NCI-H2196 (cell line): ENCODE results near the gene JAKMIP1.

Source experiments
- DNase-seq: peaks from one replicate; lab custom pipeline; 2025; ENCODE audit not compliant: unreplicated experiment; lab: John Stamatoyannopoulos, UW

Gene JAKMIP1

DNA sequence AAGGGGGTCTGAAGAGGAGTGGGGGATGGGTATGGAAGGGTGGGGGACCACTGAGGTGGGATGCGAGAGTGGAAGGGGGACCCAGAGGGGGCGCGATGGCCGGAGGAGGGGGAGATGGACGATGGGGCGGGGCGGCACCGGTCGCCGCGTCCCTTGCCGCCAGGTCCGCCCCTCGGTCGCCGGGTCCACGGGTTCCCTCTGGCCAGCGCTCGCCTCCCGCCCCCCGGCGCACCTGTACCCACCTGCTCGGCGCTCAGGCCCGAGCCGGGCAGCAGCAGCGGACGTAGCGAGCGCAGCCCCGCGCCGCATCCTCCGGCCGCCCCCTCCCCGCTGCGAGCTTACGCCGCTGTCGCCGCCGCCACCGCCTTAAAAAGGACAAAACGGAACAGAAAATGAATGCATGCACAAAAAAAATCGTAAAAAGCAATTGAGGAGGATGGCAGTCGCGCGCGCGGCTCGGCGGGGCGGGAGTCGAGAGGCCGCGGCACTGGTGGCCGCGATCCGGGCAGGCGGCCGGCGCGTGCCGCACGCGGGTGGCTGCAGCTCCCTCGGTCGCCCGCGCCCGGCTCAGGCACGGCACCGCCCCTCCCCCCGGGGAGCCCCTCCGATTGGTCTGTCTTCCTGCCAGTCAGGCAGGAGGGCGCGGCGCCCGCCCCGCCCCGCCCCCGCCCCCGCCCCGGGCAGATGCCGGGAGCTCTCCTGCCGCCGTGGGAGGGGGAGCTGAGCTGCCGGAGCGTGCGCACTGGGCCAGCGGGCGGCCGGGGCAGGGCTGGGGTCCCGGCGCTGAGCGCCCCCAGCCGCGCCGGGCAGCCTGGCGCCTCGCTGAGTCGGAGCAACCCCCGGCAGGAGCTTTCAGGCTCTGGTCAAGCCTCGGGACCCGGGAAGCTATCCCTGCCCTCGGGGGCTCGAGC lies at the start of gene JAKMIP1:
TSS of gene JAKMIP1 (minus strand) at position 539 of the 911 bp plus-strand sequence. CDS start 87,699 bp downstream, outside the sequence.
- peak; percentile 84 for DNase-seq

DNA sequence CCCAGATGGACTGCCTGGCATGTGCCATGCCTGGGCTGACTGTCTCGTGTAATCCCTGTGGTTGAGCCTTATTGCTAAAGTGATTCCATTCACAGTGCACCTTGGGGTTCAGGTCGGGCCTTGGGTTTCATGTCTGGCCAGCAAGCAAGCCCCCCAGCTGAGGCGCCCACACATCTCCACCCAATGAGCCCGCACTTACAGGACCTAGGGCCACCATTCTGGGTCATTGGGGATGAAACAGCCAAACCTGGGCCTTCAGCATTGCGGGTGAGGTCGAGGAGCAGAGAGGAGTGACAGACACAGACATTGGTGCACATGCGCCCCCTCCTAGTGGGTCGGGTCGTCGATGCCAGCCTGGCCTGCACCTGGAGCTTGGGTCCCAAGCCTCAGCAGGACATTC lies 48.0 kb upstream of the JAKMIP1 start:
- DNase-seq = no peak

DNA sequence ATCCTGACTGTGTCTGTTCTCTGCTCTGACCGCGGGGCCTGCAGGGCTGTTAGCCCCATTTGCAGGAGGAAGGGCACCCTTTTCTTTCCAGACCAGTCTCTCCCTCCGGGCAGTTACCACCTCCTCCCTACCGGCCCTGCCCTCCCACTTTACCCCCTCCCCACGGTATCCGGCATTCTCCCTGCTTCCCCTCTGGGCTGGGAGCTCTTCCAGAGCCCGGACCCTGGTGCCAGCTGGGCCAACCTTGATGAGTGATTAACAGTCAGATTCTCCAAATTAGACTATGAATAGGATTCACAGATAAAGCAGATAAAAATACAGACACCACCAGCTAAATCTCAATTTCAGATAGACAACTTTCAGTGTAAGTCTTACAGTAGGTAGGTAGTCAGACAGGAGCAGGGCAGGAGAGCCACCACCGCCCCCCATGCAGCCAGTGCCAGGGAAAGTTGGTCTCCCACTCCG lies 45.9 kb upstream of the JAKMIP1 start:
- DNase-seq = no peak

DNA sequence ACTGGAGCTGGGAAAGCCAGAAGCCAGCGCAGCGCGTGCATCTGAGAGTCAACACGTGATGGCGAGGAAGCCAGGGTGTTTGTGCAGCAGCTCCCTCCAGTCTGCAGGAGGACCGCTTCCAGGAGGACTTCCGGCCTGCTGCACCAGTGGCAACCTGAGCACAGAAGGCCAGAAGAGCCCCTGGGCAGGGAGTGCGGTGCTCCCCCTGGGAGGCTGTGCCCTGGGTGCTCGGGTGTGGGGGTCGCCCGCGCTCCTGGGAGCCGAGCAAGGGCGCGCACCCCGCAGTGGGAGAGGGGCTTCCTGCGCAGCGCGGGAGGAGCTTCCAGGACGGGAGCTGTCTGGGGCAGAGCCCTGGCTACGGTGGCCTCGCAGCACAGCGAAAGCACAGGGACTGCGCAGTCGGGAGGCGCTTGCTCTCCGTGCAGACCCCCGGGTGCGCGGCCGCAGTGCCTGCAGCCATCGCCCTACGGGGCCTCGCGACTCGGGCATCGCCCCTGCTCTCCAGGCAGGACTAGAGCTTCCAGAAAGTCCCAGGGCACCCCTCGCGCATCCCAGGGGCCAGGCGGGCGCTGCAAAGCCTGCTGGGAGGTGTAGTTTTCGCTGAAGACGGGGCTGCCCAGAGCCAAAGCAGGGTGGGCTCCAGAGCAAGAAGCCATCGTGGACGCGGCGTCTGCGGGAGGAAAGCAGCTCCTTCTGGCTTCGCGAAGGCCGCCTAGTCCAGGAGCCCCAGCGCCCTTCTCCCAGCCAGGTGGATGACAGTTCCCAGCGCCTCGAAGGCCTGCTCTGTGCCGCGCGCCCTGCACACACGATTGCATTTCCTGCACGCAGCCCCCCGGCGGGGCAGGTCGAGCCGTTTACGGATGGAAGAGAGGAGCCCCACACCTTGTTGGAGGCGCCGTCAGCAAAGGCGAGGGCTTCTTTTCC lies 45.2 kb upstream of the JAKMIP1 start:
- DNase-seq = no peak

DNA sequence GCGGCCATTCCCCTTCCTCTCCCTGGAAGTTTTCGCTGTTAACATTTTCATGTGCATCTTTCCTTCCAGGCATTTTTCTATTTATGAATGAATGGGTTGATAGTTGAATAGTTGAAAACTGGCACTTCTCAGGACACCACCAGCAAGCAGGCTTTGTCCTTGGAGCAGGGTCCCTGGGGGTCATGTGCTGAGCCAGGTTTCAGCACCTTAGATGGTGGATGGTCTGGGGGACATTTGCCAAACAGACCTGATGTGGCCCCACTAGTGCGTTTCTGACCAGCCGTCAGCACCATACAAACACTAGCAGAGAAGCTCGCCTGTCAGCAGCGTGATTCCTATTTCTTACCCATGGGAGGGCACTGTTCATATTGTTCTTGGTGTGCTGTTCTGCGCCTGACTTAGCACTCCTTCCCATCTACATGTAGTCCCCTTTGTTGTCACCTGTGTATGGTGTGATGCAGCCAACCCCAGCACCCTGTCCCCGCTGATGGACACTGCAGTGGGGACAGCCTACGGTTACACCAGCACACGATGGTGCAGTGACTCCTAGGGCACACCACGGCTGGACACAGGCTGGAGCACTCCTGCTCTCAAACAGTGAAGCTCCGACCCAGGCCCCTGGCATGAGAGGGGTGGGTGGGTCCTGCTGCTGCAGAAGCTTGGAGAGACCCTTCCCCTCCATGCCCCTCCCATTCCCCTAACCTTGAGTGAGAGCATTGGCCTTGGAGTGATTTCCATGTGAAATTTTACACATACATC lies 42.1 kb upstream of the JAKMIP1 start:
- DNase-seq = no peak

DNA sequence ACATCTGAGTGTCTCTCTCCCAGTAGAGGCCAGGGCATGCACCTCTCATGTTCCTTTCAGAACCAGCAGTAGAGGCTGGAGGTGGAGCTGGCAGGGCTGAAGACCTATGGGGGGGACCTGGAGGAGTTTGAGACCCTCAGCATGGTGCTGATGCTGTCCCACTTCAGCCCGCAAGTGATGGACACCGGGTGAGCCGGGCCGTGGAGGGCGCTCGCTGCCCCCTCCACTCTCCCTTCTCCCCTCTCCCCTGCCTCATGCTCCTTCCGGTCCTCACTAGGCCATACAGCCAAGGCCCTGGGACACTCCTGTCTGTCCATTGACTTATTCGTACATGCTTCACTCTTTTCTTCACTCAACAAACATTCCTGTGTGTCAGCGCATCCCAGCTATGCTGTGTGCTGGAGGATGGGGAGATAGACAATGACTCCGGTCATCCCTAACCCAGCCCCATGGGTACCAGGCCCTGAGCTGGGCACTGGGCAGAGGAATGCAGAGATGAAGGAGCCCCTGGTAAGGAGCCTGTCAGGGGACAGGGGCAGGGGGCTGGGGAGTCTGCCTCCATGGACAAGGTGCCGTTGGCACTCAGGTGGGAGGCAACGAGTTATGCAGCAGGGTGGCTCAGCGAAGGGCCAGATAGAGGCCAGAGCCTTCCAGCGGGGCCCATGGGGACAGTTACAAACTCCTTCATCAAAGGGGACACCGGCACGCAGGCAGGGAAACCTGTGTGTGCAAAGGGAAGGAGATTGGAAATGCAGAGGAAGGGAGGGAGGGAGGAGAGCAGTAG lies 40.9 kb upstream of the JAKMIP1 start:
- DNase-seq = no peak

DNA sequence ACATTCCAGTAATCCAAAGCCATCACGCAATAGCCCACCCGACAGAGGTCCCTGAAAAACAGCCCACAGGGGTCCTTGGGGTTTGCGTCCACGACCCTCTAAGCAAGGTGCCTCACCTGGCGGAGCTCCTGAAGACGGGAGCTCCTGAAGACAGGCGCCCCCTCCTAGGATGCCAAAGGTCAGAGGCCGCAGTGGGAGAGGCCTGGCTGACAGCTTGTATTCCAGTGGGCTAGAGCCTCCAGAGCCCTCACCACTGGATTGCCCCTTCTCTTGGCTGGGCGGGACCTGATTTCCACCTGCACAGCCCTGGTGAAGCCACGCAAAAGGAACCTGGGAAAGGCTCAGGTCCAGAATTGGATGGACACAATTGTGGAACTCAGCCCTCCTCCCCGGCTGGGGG lies 39.6 kb upstream of the JAKMIP1 start:
- no peak for DNase-seq

DNA sequence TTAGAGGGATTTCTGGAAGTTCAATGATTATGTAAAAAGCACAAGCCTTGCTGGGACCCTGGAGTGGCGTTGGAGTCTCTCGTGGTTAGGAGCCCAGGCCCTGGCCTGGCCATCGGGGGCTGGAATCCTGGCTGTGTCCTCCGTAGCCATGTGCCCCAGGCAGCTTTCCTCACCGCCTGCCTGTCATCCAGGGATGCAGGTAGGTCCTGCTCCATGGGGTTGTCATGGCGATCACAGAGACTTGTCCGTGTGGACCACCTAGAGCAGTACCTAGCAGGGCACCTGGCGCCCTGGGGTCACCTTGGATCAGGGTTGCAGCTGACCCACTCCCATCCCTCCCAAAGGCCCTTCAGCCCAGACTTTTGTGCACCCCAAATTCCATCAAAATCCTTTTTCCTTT lies 39.1 kb upstream of the JAKMIP1 start:
- no peak for DNase-seq

DNA sequence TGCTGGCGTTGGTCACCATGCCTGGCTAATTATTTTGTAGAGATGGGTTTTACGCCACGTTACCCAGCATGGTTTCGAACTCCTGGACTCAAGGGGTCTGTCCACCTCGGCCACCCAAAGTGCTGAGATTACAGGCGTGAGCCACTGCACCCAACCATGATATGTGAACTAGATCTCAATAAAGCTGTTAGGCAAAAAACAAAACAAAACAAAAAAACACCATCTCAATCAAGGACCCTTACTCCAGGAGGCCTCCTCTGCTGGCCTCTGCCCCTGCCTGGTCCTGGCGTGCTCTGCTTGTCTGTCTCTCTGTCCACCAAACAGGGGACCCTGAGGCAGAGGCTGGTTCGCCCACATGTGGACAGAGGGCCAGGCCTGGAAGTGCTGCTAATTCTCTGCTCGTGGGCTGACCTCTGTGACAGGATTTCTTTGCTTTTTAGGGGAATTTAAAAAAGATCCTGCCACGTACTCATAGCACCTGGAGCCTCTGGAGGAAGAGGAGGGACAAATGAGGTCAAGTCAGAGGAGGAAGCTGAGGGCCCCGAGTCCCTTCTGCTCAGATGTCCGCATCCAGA lies 36.6 kb upstream of the JAKMIP1 start:
- no peak for DNase-seq

DNA sequence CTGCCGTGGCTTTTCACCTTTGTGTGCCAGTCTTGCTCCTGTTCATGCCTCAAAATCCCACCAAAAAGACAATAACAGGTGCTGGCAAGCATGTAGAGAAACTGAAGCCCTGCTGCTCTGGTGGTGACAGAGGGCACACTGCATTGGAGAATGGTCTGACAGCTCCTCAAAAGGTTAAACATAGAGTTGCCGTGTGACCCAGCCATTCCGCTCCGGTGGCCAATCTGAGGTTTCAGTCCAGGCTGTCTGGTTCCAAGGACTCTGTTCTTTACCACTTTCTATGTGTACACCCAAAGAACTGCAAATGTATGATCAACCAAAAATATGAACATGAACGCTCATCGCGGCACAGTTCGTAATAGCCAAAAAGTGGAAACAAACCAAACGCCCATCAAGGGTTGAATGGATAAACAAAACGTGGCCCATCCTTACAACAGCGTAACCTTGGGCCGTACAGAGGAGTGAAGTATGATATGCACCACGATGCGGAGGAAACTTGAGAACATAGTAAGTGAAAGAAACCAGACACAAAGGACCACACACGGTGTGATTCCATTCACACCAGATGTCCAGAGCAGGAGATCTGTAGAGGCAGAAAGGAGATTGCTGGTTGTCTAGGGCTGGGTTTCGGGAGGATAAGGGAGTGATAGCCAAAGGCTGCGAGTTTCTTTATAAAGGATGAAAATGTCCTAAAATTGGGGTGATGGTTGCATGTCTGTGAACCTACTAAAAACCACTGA lies 35.7 kb upstream of the JAKMIP1 start:
- DNase-seq = no peak

DNA sequence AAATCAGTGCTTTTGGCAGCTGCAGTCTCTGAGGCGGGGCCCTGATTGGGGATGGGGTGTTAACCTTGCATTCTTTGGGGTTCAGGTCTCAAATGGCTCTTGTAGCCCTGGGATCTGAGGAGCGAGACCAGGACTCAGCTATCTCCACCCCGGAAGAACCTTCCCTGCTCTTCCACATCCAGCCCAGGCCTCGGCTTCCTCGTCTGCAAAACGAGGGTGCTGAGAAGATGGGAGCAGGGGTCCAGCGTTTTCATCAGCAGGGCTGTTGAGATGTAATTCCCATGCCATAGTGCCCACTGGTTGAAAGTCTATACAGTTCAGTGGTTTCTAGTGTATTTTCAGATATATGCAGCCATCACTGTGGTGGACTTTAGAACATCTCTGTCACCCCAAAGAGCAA lies 34.7 kb upstream of the JAKMIP1 start:
- DNase-seq = no peak

DNA sequence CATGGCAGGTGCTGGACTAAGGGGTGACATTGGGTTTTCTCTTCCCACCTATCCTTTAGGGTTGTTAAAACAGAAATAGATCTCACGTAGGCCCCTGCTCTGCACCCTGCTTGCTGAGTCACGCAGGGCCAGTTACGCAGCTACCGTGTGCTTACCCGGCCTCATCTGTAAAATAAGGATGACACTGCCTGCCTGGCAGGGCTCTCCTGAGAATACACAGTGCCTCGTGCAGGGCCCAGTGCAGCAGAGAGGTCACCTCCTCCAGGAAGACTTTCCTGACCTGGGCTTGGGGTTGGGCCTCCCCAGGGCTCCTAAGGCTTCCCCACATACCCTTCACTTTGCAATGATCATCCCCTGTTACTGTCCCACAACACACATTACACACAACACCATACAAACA lies 33.6 kb upstream of the JAKMIP1 start:
- no peak for DNase-seq

DNA sequence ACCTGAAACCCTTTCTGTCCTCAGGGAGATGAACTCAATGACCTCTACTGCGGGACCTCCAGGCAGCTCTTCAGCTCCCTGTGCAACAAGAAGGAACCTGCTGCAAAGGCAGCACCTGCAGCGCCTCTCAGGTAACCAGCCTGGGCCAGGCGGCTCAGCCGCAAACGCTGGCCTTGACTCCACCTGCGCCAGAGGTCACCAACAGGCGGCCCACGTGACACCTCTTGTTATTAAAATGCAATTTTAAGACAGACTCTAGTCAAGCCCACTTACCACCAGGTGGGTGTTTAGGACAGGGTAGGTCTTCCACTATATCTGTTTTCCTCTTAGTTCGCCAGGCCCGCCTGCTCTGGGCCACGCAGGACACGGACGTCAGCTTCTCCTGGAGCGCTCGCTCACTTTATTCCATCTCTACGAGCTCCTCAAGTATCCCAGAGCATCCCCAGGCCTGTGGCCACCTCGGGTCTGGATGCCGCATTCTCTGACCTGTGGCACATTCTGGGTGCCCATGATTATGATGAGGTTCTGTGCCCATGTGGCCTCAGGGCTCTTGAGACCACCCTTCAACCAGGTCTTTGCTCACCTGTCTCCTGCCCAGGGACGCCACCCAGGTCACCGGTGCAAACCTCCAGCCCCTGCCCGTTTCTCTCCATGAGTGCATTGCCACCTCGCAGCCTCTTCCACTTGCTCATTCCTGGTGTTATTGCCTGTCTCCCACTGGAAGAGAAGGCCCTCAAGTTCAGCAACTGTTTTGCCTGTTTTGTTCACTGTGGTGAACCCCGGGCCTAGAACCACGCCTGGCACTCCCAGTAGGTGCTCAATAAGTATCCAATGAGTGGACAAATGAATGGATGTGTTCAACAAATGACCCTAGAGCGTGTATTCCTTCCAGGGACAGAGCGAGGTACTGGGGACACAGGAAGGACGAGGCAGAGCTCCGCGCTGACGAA lies 32.8 kb upstream of the JAKMIP1 start:
- no peak for DNase-seq

DNA sequence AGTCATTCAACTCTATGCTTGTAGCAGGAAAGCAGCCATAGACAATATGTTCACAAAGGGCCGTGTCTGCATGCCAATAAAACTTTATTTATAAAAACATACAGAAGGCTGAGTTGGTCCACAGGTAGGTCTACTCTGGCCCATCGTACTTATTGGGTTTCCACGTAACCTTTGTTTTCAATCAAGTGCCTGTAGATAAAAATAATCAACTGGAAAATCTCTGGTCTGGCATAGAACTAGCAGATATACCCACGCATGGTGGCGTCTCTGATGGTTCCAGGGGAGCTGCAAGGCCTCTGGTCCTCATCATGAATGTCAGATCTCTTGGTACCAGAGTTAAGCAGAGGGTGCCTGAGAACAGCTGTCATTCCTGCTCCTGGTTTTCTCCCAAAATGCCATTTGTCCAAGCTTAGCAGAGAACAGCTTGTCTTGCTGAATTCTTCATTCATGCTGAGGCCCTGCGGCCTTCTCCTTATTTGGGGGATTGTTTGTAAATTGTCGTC lies 31.4 kb upstream of the JAKMIP1 start:
- DNase-seq = no peak

DNA sequence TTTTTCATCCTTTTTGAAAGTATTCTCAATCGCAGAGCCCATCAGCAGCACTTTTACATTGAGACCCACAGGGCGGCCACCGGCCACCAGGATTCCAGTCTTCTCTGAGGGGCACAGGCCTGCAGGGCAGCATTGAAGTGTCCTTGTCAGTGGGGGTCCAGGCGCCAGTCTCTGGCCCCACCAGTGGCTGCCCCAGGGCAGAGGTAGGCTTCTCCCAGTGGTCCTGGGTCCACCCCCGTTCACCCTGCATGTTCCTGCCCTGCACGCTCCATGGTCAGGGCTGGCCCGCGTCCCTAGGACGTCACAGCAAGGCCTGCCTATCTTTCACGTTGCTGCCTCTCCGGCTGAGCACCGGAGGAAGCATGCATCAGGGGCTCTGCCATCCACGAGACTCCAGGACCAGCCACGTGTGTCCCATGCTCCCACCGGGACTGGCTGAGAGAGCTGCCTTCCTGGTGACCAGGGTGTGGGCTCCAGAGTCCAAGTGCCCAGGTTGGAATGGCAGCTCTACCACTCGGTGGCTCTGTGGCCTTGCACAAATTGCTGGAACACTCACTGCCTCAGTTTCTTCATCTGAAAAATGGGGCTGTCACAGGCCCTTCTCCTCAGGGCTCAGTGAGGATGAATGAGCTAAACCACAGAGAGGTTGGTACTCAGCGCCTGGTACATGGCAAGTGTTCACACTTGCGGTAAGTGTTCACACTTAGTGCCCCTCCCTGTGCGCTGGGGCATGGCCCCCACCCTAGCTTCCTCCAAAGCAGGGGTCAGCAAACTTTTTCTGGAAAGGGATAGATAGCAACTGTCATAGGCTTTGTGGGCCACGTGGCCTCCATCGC lies 30.7 kb upstream of the JAKMIP1 start:
- no peak for DNase-seq

DNA sequence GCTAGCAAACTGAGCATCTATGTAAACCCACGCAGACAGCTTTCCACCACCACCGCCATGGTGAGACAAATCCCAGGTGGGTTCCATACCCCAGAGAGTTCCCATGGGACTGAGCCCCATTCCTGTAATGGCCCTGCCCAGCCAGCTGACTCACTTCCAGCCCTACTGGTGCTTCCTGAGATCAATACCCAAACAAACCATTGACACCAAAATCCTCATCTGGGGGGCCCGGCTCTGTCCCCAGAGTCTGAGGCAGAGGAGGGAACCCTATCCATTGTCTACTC lies 30.1 kb upstream of the JAKMIP1 start:
- DNase-seq = no peak
